ENCODE results near the gene ADCYAP1R1.

DNA sequence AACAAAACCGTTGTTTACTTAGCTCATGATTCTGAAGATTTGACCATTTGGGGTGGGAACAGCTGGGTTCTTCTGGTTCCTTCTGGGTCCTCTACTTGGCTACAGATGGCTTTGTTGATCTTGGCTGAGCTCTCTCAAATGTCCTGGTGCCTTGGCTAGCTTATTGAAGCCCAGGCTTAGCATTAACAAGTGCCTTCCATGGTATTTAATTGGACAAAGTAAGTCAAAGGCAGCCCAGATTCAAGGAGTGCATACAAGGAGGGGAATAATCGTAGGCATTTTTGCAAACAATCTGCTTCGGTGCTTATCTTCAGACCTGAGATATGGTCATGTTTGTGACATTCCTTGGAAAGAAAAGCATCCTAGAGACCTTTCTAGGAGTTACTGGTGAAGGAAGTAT lies 81.4 kb downstream of the ADCYAP1R1 start:
- TF ChIP-seq, protein P1, sequence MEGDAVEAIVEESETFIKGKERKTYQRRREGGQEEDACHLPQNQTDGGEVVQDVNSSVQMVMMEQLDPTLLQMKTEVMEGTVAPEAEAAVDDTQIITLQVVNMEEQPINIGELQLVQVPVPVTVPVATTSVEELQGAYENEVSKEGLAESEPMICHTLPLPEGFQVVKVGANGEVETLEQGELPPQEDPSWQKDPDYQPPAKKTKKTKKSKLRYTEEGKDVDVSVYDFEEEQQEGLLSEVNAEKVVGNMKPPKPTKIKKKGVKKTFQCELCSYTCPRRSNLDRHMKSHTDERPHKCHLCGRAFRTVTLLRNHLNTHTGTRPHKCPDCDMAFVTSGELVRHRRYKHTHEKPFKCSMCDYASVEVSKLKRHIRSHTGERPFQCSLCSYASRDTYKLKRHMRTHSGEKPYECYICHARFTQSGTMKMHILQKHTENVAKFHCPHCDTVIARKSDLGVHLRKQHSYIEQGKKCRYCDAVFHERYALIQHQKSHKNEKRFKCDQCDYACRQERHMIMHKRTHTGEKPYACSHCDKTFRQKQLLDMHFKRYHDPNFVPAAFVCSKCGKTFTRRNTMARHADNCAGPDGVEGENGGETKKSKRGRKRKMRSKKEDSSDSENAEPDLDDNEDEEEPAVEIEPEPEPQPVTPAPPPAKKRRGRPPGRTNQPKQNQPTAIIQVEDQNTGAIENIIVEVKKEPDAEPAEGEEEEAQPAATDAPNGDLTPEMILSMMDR (IDR thresholded peaks at IDR 0.05): no peak
- TF ChIP-seq POLR2A (IDR thresholded peaks at IDR 0.05): no peak

Measured in adrenal gland (tissue), 5 donors.